Panc1 (cell line): Measurements from ENCODE around the gene ARPC5L. TPM values are rescaled to one million over a fixed set of nuclear protein-coding genes. Genes with fewer than 3 reads are reported as not detected.
A peak's percentile ranks its signal among the peaks of the same experiment; 100 is the strongest.
"Not testable (repeated sequence)": the region's sequence is repeated elsewhere in the genome, so short reads cannot be mapped to it uniquely, and the experiment has no call there.

Source experiments
- ATAC-seq: fragments of 200-7000 bp; cut with Tn5 transposase; 2 replicates; pipeline ENCODE4 v1.9.1; 2020; ENCODE audit warnings: mild to moderate bottlenecking, moderate library complexity
- BruUV-seq: library from RNA; stranded (reverse); fragments of 400-500 nt; replicated peaks from 2 replicates; lab custom pipeline; 2021; lab: Mats Ljungman, UMichigan
- CTCF ChIA-PET: fragments of 300-600 bp; sonication (Branson Sonifier 250); formaldehyde crosslinking; loops from one replicate; lab custom pipeline; 2022; ENCODE audit warnings: antibody characterized with exemption; lab: Charles Lee
- POLR2A ChIA-PET: fragments of 300-600 bp; sonication (Branson Sonifier 250); formaldehyde crosslinking; loops from one replicate; lab custom pipeline; 2022; ENCODE audit warnings: antibody characterized with exemption; lab: Charles Lee
- DNase-seq: peaks from one replicate; pipeline ENCODE4 v3.0.0-alpha.2; 2010; ENCODE audit warnings: low read depth, low spot score
- H3K27ac ChIP-seq: 2 replicates; pipeline ENCODE4 v1.5.1; 2011; ENCODE audit warnings: mild to moderate bottlenecking, low read length, inconsistent platforms
- H3K27me3 ChIP-seq: fragments of 200-500 bp; sonication (Bioruptor generic); 2 replicates; pipeline ENCODE4 v1.6.0; 2014; ENCODE audit warnings: low read length, inconsistent platforms; ENCODE audit not compliant: control insufficient read depth, insufficient read depth
- H3K36me3 ChIP-seq: fragments of 200-500 bp; sonication (Bioruptor generic); 2 replicates; pipeline ENCODE4 v1.5.1; 2014; ENCODE audit warnings: inconsistent platforms, mild to moderate bottlenecking, low read length, moderate library complexity; ENCODE audit not compliant: control insufficient read depth, insufficient read depth
- H3K4me1 ChIP-seq: 2 replicates; pipeline ENCODE4 v1.5.1; 2011; ENCODE audit warnings: inconsistent platforms, mild to moderate bottlenecking, low read length, moderate library complexity; ENCODE audit not compliant: control insufficient read depth, insufficient read depth
- H3K4me3 ChIP-seq, 2 experiments: 2 replicates each; pipeline ENCODE4 v1.5.1; 2011 to 2012; ENCODE audit warnings: low read depth in 2 of 2, low read length in 2 of 2, mild to moderate bottlenecking in 2 of 2, inconsistent platforms in 1 of 2, moderate library complexity in 1 of 2
- H3K9me3 ChIP-seq: fragments of 200-500 bp; sonication (Bioruptor generic); 2 replicates; pipeline ENCODE4 v1.5.1; 2014; ENCODE audit warnings: low read depth, mild to moderate bottlenecking, inconsistent platforms, low read length, moderate library complexity; ENCODE audit not compliant: control insufficient read depth, insufficient read depth
- CTCF ChIP-seq: fragments of 450-650 bp; IDR thresholded peaks from 2 replicates; pipeline ENCODE4 v1.5.1; 2017; ENCODE audit warnings: mild to moderate bottlenecking
- POLR2AphosphoS5 ChIP-seq: IDR thresholded peaks from 2 replicates; pipeline ENCODE4 v1.6.1; 2012; ENCODE audit warnings: mild to moderate bottlenecking, low read depth, low read length, moderate library complexity
- REST ChIP-seq, 2 experiments: IDR thresholded peaks; 2 replicates each; pipeline ENCODE4 v1.6.1; 2011 to 2012; ENCODE audit warnings: low read depth in 2 of 2, control low read depth in 1 of 2, low read length in 1 of 2, mild to moderate bottlenecking in 1 of 2, moderate library complexity in 1 of 2; ENCODE audit not compliant: insufficient read depth in 1 of 2
- SIN3A ChIP-seq: IDR thresholded peaks from 2 replicates; pipeline ENCODE4 v1.6.1; 2012; ENCODE audit warnings: low read depth, mild to moderate bottlenecking, low read length, moderate library complexity, borderline replicate concordance; ENCODE audit not compliant: insufficient read depth
- TCF7L2 ChIP-seq: IDR thresholded peaks from 2 replicates; pipeline ENCODE4 v1.6.1; 2011; ENCODE audit warnings: mild to moderate bottlenecking, low read depth, low read length, inconsistent platforms
- in situ Hi-C: cut with HindIII; loops from 2 replicates; pipeline ENCODE4 v1.10.0; 2016; ENCODE audit warnings: low sequenced_read_pairs, low pct_unique_long_range_greater_than_20kb
- intact Hi-C: fragments of 100-400 bp; cut with micrococcal nuclease; formaldehyde crosslinking; loops from one replicate; pipeline ENCODE4 v1.10.0; 2022; ENCODE audit not compliant: unreplicated experiment
- total RNA-seq: library from RNA; stranded (reverse); gene quantifications from one replicate; pipeline ENCODE4 v1.2.1, GENCODE V29; 2021; ENCODE audit not compliant: unreplicated experiment

ARPC5L gene
- total RNA-seq, 1 experiment from 2014 or later, result 39.6 TPM

GRCh38 chr9:124835026-124835557 lies 26.8 kb upstream of the ARPC5L start:
- Histone ChIP-seq H3K4me1 (peaks cover 7% of the 10 kb centered on the region), H3K27me3 (no peaks in the 10 kb centered on the region), H3K9me3 (no peaks in the 10 kb centered on the region), H3K4me3 (no peak overlapping the region), H3K36me3 (no peaks in the 10 kb centered on the region), H3K27ac (no peak overlapping the region)
- ChIA-PET POLR2A (interaction anchor here (0.6 kb wide), 1 partner anchor 56 kb away, joined by 3 read pairs; no protein-coding TSS in a partner anchor), CTCF (interaction anchor here (0.6 kb wide), 1 partner anchor 214 kb away, joined by 4 read pairs; no protein-coding TSS in a partner anchor)
- BruUV-seq, result no TSS peak
- TF ChIP-seq REST (IDR thresholded peaks at IDR 0.05; ENCODE audit: insufficient read depth in 1 of 2, low read depth in 2 of 2, low read length in 1 of 2) (no peak), POLR2AphosphoS5 (no peak), SIN3A (no peak), CTCF (no peak), TCF7L2 (no peak)
- ATAC-seq (peak; percentile 63), DNase-seq (no peak)
- in situ Hi-C loops (no loop called here), intact Hi-C loops (no loop called here)

GRCh38 chr9:124838132-124838531 lies 23.8 kb upstream of the ARPC5L start:
- BruUV-seq, H3K27ac ChIP-seq, H3K27me3 ChIP-seq, ATAC-seq, intact Hi-C loops, H3K9me3 ChIP-seq, H3K4me1 ChIP-seq, H3K4me3 ChIP-seq, H3K36me3 ChIP-seq, in situ Hi-C loops, DNase-seq: not testable (repeated sequence)
- POLR2A ChIA-PET, result interaction anchor here (0.6 kb wide), 1 partner anchor 52 kb away, joined by 4 read pairs; no protein-coding TSS in a partner anchor
- CTCF ChIA-PET, result interaction anchor here (0.8 kb wide), 1 partner anchor 59 kb away, joined by 7 read pairs; no protein-coding TSS in a partner anchor

GRCh38 chr9:124838567-124839275 lies 23.2 kb upstream of the ARPC5L start:
- CTCF ChIA-PET, result interaction anchor here (0.8 kb wide), 1 partner anchor 60 kb away, joined by 7 read pairs; no protein-coding TSS in a partner anchor
- intact Hi-C loops, result not testable (repeated sequence)

More at GRCh38 chr9:124838567-124839275, 23.2 kb upstream of the ARPC5L start:
- H3K4me3 ChIP-seq, DNase-seq, H3K4me1 ChIP-seq, in situ Hi-C loops, H3K36me3 ChIP-seq, H3K27me3 ChIP-seq, ATAC-seq, H3K27ac ChIP-seq, H3K9me3 ChIP-seq, POLR2A ChIA-PET, BruUV-seq: not testable (repeated sequence)
